ENCODE results near the gene SINHCAF. TPM values are rescaled to one million over a fixed set of nuclear protein-coding genes. Genes with fewer than 3 reads are reported as not detected.

The SINHCAF gene
- total and polyA plus RNA-seq, 2 experiments from 2014 or later = 581 to 686 TPM

- Mint-ChIP-seq H3K9me3 (no peaks in the 10 kb centered on the region), H3K36me3 (ENCODE audit: low read depth) (no peaks in the 10 kb centered on the region), H3K4me1 (peaks cover 26% of the 10 kb centered on the region), H3K27ac (0 out of 2 replicates have a peak overlapping the region, but pooled peaks have one; percentile 27), H3K27me3 (ENCODE audit: insufficient read depth, low read depth, poor library complexity) (no peaks in the 10 kb centered on the region), H3K4me3 (no peak overlapping the region)
- no peak for DNase-seq (ENCODE audit: low spot score)
- H3K4me2 ChIP-seq = no peak overlapping the region
- H2AFZ ChIP-seq = no peak overlapping the region
- no peak for TF ChIP-seq JUNB (IDR thresholded peaks at IDR 0.05; ENCODE audit: unreplicated experiment)
- no peak for TF ChIP-seq POLR2AphosphoS5 (IDR thresholded peaks at IDR 0.05; ENCODE audit: low read depth)
- TF ChIP-seq STAT1 (IDR thresholded peaks at IDR 0.05; ENCODE audit: unreplicated experiment) = no peak
- TF ChIP-seq REST (IDR thresholded peaks at IDR 0.05; ENCODE audit: unreplicated experiment) = no peak
- TF ChIP-seq EZH2 (IDR thresholded peaks at IDR 0.05; ENCODE audit: low read depth, unreplicated experiment) = no peak
- no peak for TF ChIP-seq ZNF462 (CRISPR knock-in tag; IDR thresholded peaks at IDR 0.05)
- TF ChIP-seq CREB1 (CRISPR knock-in tag; IDR thresholded peaks at IDR 0.05; ENCODE audit: low read depth) = no peak
- TF ChIP-seq ZNF331 (CRISPR knock-in tag; IDR thresholded peaks at IDR 0.05; ENCODE audit: low read depth) = no peak
- no peak for TF ChIP-seq ETS1 (IDR thresholded peaks at IDR 0.05)
- no peak for TF ChIP-seq CTCF (conservative IDR thresholded peaks at IDR 0.05; ENCODE audit: low read depth in 2 of 2)
- no peak for TF ChIP-seq ZNF114 (CRISPR knock-in tag; IDR thresholded peaks at IDR 0.05)
- TF ChIP-seq NANOG (IDR thresholded peaks at IDR 0.05; ENCODE audit: borderline replicate concordance) = no peak
- no peaks in the 10 kb centered on the region for H3K9me2 ChIP-seq (ENCODE audit: insufficient read depth)
- H4K20me1 ChIP-seq (replicated peaks; ENCODE audit: insufficient read depth) = no peaks in the 10 kb centered on the region
- peaks cover 22% of the 10 kb centered on the region for H3K4me1 ChIP-seq (ENCODE audit: insufficient read depth)
- H3K36me3 ChIP-seq (ENCODE audit: insufficient read depth) = no peaks in the 10 kb centered on the region
- ATAC-seq = no peak
- H3K79me2 ChIP-seq (replicated peaks; ENCODE audit: insufficient read depth) = no peaks in the 10 kb centered on the region
- no peak overlapping the region for H3K4me3 ChIP-seq
- H3K27me3 ChIP-seq (ENCODE audit: insufficient read depth) = no peaks in the 10 kb centered on the region
- no peaks in the 10 kb centered on the region for H3F3A ChIP-seq (replicated peaks; ENCODE audit: low read depth)
- peak overlapping the region; percentile 22; the same call in 1 of the 2 replicates for H3K27ac ChIP-seq (ENCODE audit: low read depth)
Observed at GRCh38 chr12:31259136-31259886, 66.6 kb downstream of the SINHCAF start.
